ENCODE data around the gene OR56A4. TPM values are rescaled to one million over a fixed set of nuclear protein-coding genes. Genes with fewer than 3 reads are reported as not detected.

The OR56A4 gene
- total RNA-seq, 4 donors from 2014 or later: 0.51 to 2.3 TPM; not detected in 2

DNA sequence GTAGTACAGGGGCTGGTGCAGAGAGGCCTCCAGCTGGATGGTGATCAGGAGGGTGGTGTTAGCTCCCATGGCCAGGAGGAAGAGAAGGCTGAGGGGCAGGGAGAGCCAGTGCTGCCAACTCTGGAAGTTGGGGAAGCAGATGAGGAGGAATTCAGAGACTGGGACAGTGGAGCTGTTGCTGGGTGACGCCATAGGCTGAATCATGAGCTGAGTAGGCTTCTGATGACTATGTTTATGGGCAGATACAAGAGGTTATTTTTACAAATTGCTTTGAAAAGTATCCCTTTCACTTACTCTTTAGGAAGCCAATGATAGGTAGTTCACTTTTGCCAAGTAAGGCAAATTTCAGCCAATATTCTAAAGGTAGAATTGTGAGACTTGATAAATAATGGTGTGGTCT is 20.8 kb upstream of the OR56A4 start:
- Histone ChIP-seq H3K36me3 (no peaks in the 10 kb centered on the region), H3K4me3 (no peak overlapping the region), H3K27ac (no peak overlapping the region), H3K4me1 (no peaks in the 10 kb centered on the region), H3K27me3 (peaks cover 4% of the 10 kb centered on the region), H3K9me3 (no peaks in the 10 kb centered on the region)
- WGBS: 81% methylated on average over 1 of the region's 1 CpG
- DNase-seq (ENCODE audit: low spot score in 2 of 2): no peak
- TF ChIP-seq CTCF (IDR thresholded peaks at IDR 0.05): no peak

- Histone ChIP-seq H3K27ac (no peak overlapping the region), H3K36me3 (no peaks in the 10 kb centered on the region), H3K9me3 (no peaks in the 10 kb centered on the region), H3K27me3 (peaks cover 4% of the 10 kb centered on the region), H3K4me1 (no peaks in the 10 kb centered on the region), H3K4me3 (no peak overlapping the region)
- WGBS: 73% methylated on average over 2 of the region's 2 CpGs
- TF ChIP-seq POLR2A (IDR thresholded peaks at IDR 0.05) (no peak), POLR2AphosphoS5 (IDR thresholded peaks at IDR 0.05) (no peak), CTCF (IDR thresholded peaks at IDR 0.05) (no peak), EP300 (IDR thresholded peaks at IDR 0.05) (no peak)
- no peak for DNase-seq (ENCODE audit: low spot score in 2 of 2)
Observed at GRCh38 chr11:6025056-6025455, 18.3 kb upstream of the OR56A4 start.

DNA sequence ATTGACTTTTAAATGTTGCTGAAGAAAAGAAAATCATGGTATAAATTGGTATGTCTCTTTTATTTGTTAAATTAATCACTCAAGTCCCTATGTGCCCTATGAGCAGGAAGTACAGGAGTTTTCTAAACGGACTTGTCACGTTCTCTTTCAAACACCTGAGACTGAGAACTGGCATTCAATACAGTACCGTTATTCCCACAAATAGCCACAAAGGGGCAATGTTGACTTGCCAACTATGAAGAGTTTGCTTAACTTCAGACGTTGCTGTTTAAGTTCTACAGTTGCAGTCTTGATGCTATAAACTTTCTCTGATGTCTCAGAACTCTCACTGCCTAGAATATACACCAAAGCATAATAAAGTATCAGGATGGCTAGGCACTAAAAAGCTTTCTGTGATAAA is 16.2 kb upstream of the OR56A4 start:
- no peak for DNase-seq (ENCODE audit: low spot score in 2 of 2)

DNA sequence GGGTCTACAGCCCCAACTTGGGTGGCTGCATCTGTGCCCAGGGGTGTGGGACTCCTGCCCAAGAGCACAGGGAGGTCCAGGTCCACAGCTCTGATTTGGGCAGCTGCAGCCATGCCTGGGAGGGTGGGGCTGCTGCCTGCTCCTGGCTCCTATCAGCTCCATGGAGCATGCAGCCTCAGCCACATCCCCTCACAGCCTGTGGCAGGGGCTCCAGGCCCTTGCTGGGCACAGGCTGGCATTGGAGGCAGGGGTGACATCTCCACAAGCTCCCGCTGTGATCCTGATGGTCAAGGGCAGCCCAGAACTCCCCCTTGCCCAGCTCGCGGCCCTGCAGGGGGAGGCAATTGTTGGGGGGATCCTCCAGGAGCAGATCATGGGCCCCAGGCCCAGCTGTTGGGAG is 6.3 kb upstream of the OR56A4 start:
- H3K36me3 ChIP-seq: no peaks in the 10 kb centered on the region
- H3K9me3 ChIP-seq: no peaks in the 10 kb centered on the region
- H3K27ac ChIP-seq: no peak overlapping the region
- H3K4me3 ChIP-seq: no peak overlapping the region
- no CpG with 5 or more reads among the region's 3 CpGs for WGBS
- no peak for TF ChIP-seq POLR2AphosphoS5 (IDR thresholded peaks at IDR 0.05)
- no peak for TF ChIP-seq POLR2A (IDR thresholded peaks at IDR 0.05)
- TF ChIP-seq EP300 (IDR thresholded peaks at IDR 0.05): no peak
- TF ChIP-seq CTCF (IDR thresholded peaks at IDR 0.05): no peak
- H3K27me3 ChIP-seq: peaks cover 10% of the 10 kb centered on the region
- H3K4me1 ChIP-seq: no peaks in the 10 kb centered on the region
- DNase-seq (ENCODE audit: low spot score in 2 of 2): no peak

More for the DNA sequence above, 16.2 kb upstream of the OR56A4 start:
- WGBS: 3% methylated on average over 4 of the region's 4 CpGs
- H3K27me3 ChIP-seq: peaks cover 4% of the 10 kb centered on the region
- H3K27ac ChIP-seq: no peak overlapping the region
- no peak overlapping the region for H3K4me3 ChIP-seq
- no peaks in the 10 kb centered on the region for H3K9me3 ChIP-seq
- H3K36me3 ChIP-seq: no peaks in the 10 kb centered on the region
- no peak for TF ChIP-seq POLR2A (IDR thresholded peaks at IDR 0.05)
- peak in 1 of 2 donors; percentile 22 for TF ChIP-seq CTCF (IDR thresholded peaks at IDR 0.05)
- TF ChIP-seq POLR2AphosphoS5 (IDR thresholded peaks at IDR 0.05): no peak
- no peaks in the 10 kb centered on the region for H3K4me1 ChIP-seq

DNA sequence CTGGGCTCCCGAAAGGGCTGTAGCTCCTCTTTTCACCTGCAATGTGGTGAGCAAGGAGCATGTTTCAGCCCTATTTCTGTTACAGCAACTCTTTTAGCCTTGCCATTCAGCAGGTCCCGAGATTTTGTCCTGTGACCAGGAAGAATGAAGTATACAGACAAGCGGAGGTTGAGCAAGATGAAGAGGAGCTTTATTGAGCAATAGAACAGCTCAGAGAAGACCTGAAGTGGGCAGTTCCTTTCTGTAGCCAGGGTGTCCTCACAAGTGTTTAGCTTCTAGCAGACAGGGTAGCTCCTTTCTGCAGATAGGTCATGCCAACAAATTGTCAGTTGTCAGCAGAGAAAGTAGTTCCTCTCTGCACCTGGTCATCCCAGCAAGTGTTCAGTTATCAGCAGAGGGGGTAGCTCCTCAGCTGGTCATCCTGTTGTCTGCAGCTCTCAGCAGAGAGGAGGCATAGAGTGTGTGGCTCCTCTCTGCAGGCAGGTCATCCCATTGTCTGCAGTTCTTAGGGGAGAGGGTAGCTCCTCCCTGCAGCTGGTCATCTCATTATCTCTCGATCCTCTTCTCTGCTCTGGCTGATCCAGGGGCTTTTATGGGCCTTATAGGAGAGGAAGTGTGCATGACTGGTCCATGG is 5.4 kb upstream of the OR56A4 start:
- TF ChIP-seq EP300 (IDR thresholded peaks at IDR 0.05): no peak
- TF ChIP-seq POLR2AphosphoS5 (IDR thresholded peaks at IDR 0.05): no peak
- TF ChIP-seq CTCF (IDR thresholded peaks at IDR 0.05): no peak
- no peak for TF ChIP-seq POLR2A (IDR thresholded peaks at IDR 0.05)
- 84% methylated on average over 4 of the region's 4 CpGs for WGBS
- no peak for DNase-seq (ENCODE audit: low spot score in 2 of 2)

More for the DNA sequence above, 5.4 kb upstream of the OR56A4 start:
- H3K4me1 ChIP-seq: no peaks in the 10 kb centered on the region
- no peaks in the 10 kb centered on the region for H3K36me3 ChIP-seq
- peaks cover 10% of the 10 kb centered on the region for H3K27me3 ChIP-seq
- H3K4me3 ChIP-seq: no peak overlapping the region
- no peaks in the 10 kb centered on the region for H3K9me3 ChIP-seq
- no peak overlapping the region for H3K27ac ChIP-seq

Data from suprapubic skin (tissue), 4 donors.